ENCODE measurements around the gene PHLDB1. TPM values are rescaled to one million over a fixed set of nuclear protein-coding genes. Genes with fewer than 3 reads are reported as not detected.

Gene PHLDB1
- total RNA-seq, 1 donor from 2014 or later, result 45.4 TPM

GRCh38 chr11:118706546-118706825 lies 99.1 kb downstream of the PHLDB1 start:
- H3K9me3 Mint-ChIP-seq (ENCODE audit: unreplicated experiment), result no peaks in the 10 kb centered on the region
- DNase-seq (ENCODE audit: low spot score), result no peak
- no peaks in the 10 kb centered on the region for H3K27me3 Mint-ChIP-seq (ENCODE audit: unreplicated experiment)
- TF ChIP-seq CTCF (IDR thresholded peaks at IDR 0.05; ENCODE audit: unreplicated experiment), result no peak
- no peaks in the 10 kb centered on the region for H3K36me3 Mint-ChIP-seq (ENCODE audit: low read depth, unreplicated experiment)
- H3K4me1 Mint-ChIP-seq (ENCODE audit: unreplicated experiment), result peaks cover 2% of the 10 kb centered on the region
- no peak overlapping the region for H3K4me3 Mint-ChIP-seq (ENCODE audit: unreplicated experiment)
- no peak overlapping the region for H3K27ac Mint-ChIP-seq (ENCODE audit: unreplicated experiment)

Small RNA genes within 50 kb of the gene (microRNA-seq; reads per million reads assigned to microRNA genes)
- gene MIR6716 (ENCODE audit: unreplicated experiment), result 0.28 reads per million

Other genes with a start within 250 kb of the PHLDB1 start
- gene UBE4A, start 248.0 kb upstream of the PHLDB1 start, total RNA-seq (ENCODE audit: unreplicated experiment), result 32.0 TPM
- gene ATP5MG, start 206.0 kb upstream of the PHLDB1 start, total RNA-seq (ENCODE audit: unreplicated experiment), result 280 TPM
- 104 TPM for gene KMT2A, start 171.1 kb upstream of the PHLDB1 start, total RNA-seq (ENCODE audit: unreplicated experiment)
- 0.56 TPM for gene TTC36, start 80.1 kb upstream of the PHLDB1 start, total RNA-seq (ENCODE audit: unreplicated experiment)
- gene TMEM25, start 76.4 kb upstream of the PHLDB1 start, total RNA-seq (ENCODE audit: unreplicated experiment), result 16.1 TPM
- gene IFT46, start 41.7 kb upstream of the PHLDB1 start, total RNA-seq (ENCODE audit: unreplicated experiment), result 19.7 TPM
- gene ARCN1, start 35.2 kb upstream of the PHLDB1 start, total RNA-seq (ENCODE audit: unreplicated experiment), result 145 TPM
- gene TREH, start 72.0 kb downstream of the PHLDB1 start, total RNA-seq (ENCODE audit: unreplicated experiment), result not detected
- gene DDX6, start 183.5 kb downstream of the PHLDB1 start, total RNA-seq (ENCODE audit: unreplicated experiment), result 165 TPM